Duodenal mucosa (tissue), 2 donors: ENCODE data around the gene ZNF526.

Source experiments
- H3K27ac ChIP-seq: one replicate; pipeline ENCODE4 v1.7.0; 2013; ENCODE audit warnings: low read depth, low read length
- H3K27me3 ChIP-seq, 2 donors: one replicate each; pipeline ENCODE4 v1.7.0; 2013; ENCODE audit warnings: low read length in 2 of 2, control low read depth in 1 of 2; ENCODE audit not compliant: insufficient read depth in 2 of 2, control insufficient read depth in 1 of 2
- H3K36me3 ChIP-seq, 2 donors: one replicate each; pipeline ENCODE4 v1.7.0; 2013; ENCODE audit warnings: low read length in 2 of 2, control low read depth in 1 of 2; ENCODE audit not compliant: insufficient read depth in 2 of 2, control insufficient read depth in 1 of 2
- H3K4me1 ChIP-seq, 2 donors: one replicate each; pipeline ENCODE4 v1.7.0; 2013; ENCODE audit warnings: low read length in 2 of 2, control low read depth in 1 of 2; ENCODE audit not compliant: insufficient read depth in 2 of 2, control insufficient read depth in 1 of 2
- H3K4me3 ChIP-seq, 2 donors: one replicate each; pipeline ENCODE4 v1.7.0; 2013; ENCODE audit warnings: low read length in 2 of 2, low read depth in 1 of 2
- H3K9ac ChIP-seq, 2 donors: one replicate each; pipeline ENCODE4 v1.7.0; 2013; ENCODE audit warnings: low read length in 2 of 2, low read depth in 1 of 2
- H3K9me3 ChIP-seq, 2 donors: one replicate each; pipeline ENCODE4 v1.7.0; 2013; ENCODE audit warnings: low read length in 2 of 2, control low read depth in 1 of 2; ENCODE audit not compliant: control insufficient read depth in 1 of 2

Gene ZNF526

DNA sequence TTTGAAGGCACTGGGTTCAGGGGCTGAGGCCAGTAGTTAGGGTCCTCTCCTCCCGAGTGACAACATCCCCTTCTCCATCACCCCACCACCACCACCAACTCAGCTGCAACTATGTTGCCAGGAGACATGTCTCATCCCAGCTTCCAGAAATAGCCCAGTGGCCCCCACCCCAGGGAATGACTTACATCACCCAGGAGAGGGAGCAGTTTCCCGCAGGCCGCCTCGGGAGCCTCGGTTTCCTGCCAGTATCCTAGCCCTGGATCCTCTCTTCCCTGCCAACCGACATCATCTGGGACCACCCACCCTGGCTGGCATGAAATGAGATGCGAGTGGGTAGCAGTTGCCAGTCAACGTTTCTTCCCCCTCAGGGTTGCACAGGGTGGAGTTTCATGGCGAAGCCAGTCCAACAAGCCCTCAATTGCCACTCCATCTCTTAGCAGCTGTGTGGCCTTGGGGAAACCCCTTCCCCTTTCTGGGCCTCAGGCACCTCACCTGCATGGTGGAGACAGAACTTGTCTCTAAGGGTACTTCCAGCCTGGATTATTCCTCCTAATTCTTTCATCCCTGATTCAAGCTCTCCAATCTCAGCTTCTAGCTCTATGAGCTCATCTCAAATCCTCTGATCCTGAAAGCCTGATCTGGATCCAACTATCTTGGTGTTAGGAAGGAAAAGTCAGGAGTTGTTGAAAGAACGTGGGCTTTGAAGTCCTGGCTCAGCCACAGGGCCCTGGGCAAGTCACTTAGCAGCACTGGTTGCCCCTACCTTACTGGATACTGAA is 26.2 kb downstream of the ZNF526 start:
- no peak overlapping the region for H3K27ac ChIP-seq

DNA sequence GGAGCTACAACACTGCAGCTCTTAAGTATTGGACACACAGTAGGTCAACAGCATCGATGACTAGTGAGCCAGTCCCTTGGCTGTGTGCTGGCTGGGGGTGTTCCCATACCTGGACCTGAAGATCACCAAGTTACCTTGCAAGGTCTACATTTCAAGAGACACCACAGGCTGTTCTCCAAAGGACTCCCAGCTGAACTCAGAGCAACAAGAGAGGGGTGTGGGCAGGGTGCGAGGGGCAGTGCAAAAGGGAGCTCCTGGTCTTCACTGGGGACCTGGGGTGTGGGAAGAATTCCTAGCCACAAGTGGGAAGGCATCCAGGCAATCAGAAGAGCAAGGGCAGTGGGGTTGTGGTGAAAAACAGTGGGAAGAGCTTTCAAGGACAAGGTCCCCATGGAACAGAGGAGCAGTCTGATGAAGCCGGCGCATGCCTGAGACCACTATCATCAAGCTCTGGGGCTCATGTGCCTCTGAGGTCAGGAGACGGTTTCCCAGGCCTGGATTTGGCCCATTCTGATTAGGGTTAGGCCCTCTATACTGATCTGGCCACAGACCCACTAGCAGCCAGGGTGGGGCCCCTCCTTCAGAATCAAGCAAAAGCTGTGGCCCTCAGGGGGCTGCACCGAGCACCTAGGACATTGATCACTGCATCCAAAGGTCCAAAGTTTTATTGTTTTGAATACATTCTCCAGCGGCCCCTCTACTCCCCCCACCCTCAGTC is 27.0 kb downstream of the ZNF526 start:
- Histone ChIP-seq H3K27ac (no peak overlapping the region), H3K9ac (no peak overlapping the region), H3K36me3 (peaks cover 6 to 19% of the 10 kb centered on the region in 2 donors), H3K9me3 (no peaks in the 10 kb centered on the region), H3K4me1 (peaks cover 11 to 34% of the 10 kb centered on the region in 2 donors), H3K4me3 (no peak overlapping the region), H3K27me3 (no peaks in the 10 kb centered on the region)

More for the DNA sequence above, 26.2 kb downstream of the ZNF526 start:
- Histone ChIP-seq H3K9ac (no peak overlapping the region), H3K36me3 (peaks cover 6 to 19% of the 10 kb centered on the region in 2 donors), H3K4me1 (peaks cover 8 to 33% of the 10 kb centered on the region in 2 donors), H3K4me3 (no peak overlapping the region), H3K9me3 (no peaks in the 10 kb centered on the region), H3K27me3 (no peaks in the 10 kb centered on the region)

GRCh38 chr19:42247640-42248199 is 27.6 kb downstream of the ZNF526 start:
- Histone ChIP-seq H3K4me3 (no peak overlapping the region), H3K27ac (no peak overlapping the region), H3K9ac (no peak overlapping the region), H3K4me1 (peaks cover 16 to 39% of the 10 kb centered on the region in 2 donors), H3K9me3 (no peaks in the 10 kb centered on the region), H3K36me3 (peaks cover 6 to 19% of the 10 kb centered on the region in 2 donors), H3K27me3 (no peaks in the 10 kb centered on the region)

GRCh38 chr19:42248270-42249148 is 28.4 kb downstream of the ZNF526 start:
- H3K36me3 ChIP-seq: peaks cover 6 to 19% of the 10 kb centered on the region in 2 donors
- H3K4me1 ChIP-seq: peaks cover 21 to 40% of the 10 kb centered on the region in 2 donors
- H3K4me3 ChIP-seq: no peak overlapping the region
- H3K27ac ChIP-seq: no peak overlapping the region
- H3K9ac ChIP-seq: no peak overlapping the region
- no peaks in the 10 kb centered on the region for H3K27me3 ChIP-seq
- no peaks in the 10 kb centered on the region for H3K9me3 ChIP-seq

DNA sequence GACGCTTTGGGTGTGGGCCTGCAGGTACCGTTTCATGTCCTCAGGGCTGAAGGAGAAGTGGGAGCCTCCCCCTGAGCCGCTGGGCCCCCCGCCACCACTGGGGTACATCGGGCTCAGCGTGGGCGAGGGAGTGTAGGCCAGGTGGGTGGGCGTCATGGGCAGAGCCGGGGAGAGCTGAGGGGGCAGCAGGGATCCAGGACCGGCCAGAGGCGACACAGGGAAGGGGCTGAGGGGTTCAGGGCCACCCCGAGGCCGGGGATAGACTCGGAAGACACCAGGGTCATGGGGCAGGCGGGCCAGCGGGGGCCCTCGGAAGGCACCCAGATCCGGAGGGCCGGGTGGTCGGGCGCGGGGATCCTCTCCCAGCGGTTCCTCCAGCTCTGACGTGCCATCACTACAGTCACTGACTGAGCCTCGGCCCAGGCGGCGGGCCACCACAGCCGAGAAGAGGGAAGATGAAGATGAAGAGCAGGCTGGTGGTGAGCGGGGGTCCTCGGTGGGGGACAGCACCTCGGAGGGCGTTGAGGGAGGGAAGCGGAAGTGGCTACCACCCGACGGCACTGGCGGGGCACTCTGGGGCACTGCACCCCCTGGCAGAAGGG is 29.1 kb downstream of the ZNF526 start:
- no peaks in the 10 kb centered on the region for H3K9me3 ChIP-seq
- H3K4me3 ChIP-seq: no peak overlapping the region
- H3K27me3 ChIP-seq: no peaks in the 10 kb centered on the region
- peaks cover 6 to 19% of the 10 kb centered on the region in 2 donors for H3K36me3 ChIP-seq
- H3K4me1 ChIP-seq: peaks cover 21 to 34% of the 10 kb centered on the region in 2 donors
- H3K9ac ChIP-seq: no peak overlapping the region
- no peak overlapping the region for H3K27ac ChIP-seq

DNA sequence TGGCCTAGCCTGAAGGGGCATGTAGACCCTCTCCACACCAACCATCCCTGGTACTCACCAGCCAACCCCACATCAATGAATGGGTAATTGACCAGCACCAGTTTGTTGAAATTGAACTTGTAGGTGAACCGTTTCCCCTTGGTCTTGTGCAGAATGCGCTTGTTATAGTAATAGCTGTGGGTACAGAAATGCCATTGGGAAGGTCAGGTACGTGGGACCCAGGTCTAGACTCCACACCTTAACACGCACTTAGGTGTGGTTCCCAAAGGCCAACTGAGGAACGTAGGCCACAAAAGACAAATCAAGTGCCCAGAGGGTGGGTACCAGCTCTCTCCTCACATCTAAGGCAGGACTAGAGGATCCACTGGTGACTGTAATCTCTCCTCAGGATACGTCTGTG is 29.7 kb downstream of the ZNF526 start:
- Histone ChIP-seq H3K36me3 (peaks cover 6 to 19% of the 10 kb centered on the region in 2 donors), H3K9me3 (no peaks in the 10 kb centered on the region), H3K27ac (no peak overlapping the region), H3K9ac (no peak overlapping the region), H3K4me3 (no peak overlapping the region), H3K4me1 (peaks cover 21 to 34% of the 10 kb centered on the region in 2 donors), H3K27me3 (no peaks in the 10 kb centered on the region)

DNA sequence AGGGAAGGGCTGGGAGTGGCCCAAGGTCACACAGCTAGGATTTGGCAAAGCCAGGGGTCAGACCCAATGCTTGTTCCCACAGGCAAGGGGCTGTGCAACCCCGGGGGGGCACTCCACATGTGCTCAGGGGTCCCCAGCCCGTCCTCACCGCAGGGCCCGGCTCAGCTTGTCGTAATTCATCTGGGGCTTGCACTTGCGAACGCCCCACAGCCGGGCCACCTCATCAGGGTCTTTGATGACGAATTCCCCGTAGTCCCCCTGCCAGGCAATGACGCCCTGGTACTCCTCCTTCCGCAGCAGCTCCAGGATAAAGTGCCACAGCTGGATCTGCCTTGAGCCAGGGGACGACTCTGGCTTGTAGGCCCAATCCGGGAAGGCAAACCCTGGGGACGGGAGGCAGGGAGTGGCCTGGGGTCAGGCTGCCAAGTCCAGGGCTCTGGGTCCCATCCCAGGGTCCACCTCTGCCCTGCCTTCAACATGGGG is 30.1 kb downstream of the ZNF526 start:
- Histone ChIP-seq H3K9me3 (no peaks in the 10 kb centered on the region), H3K27ac (no peak overlapping the region), H3K27me3 (no peaks in the 10 kb centered on the region), H3K4me1 (peaks cover 21 to 29% of the 10 kb centered on the region in 2 donors), H3K36me3 (peaks cover 6 to 19% of the 10 kb centered on the region in 2 donors), H3K9ac (no peak overlapping the region), H3K4me3 (no peak overlapping the region)

DNA sequence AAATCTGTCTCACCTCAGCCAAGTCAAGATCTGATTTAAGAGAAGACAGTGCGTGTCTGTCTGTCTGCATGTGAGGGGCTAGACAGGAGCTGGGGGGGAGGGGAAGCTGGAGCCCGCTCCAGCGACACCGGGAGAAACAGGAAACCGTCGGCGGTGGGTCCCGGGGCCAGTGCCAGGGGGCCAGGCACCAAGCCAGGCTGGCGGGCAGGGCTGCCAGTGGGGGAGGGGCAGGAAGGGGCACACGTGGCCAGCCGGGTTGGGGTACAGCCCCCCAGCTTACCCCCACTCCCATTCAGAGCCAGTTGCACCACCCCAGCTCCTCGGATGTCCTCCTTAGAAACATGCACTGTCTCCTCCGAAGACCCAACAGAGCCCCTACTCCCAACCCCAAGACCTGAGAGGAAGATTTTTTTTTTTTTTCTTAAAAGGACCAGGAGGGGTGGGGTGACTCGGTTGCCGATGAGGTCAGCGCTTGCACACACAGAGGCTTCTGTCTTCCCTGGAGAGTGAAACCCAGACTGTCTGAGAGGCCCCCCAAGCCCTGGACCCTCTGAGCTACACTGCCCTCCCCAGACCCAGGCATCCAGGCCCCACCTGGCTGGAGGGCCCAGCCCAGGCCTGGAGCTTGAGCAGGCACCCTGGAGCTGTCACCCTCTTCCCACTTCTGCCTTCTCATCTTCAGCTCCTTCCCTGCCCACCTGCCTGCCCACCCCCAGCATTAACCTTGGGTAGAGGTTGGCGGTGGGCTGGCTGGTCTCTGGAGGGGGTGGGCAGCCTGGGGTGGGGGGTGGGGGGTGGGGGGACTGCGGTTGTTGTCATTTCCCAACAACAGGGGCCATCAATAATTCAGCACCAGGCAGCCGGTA is 30.8 kb downstream of the ZNF526 start:
- no peak overlapping the region for H3K4me3 ChIP-seq
- H3K9ac ChIP-seq: peak overlapping the region in 1 of 2 donors; percentile 26
- no peaks in the 10 kb centered on the region for H3K9me3 ChIP-seq
- peaks cover 24 to 34% of the 10 kb centered on the region in 2 donors for H3K4me1 ChIP-seq
- H3K27ac ChIP-seq: no peak overlapping the region
- no peaks in the 10 kb centered on the region for H3K27me3 ChIP-seq
- peaks cover 6 to 19% of the 10 kb centered on the region in 2 donors for H3K36me3 ChIP-seq
